HG03378 (cell line): Measurements from ENCODE around the gene DSG3.
"Not testable (repeated sequence)": the region's sequence is repeated elsewhere in the genome, so short reads cannot be mapped to it uniquely, and the experiment has no call there.

Source experiments
- ATAC-seq: cut with Tn5 transposase; IDR thresholded peaks from one replicate; pipeline ENCODE4 v1.9.1; 2021; ENCODE audit warnings: mild to moderate bottlenecking, moderate library complexity; ENCODE audit not compliant: unreplicated experiment

Gene DSG3

GRCh38 chr18:31489311-31489710 lies 41.8 kb downstream of the DSG3 start:
- ATAC-seq = no peak

GRCh38 chr18:31490387-31490786 lies 42.8 kb downstream of the DSG3 start:
- peak; percentile 88 for ATAC-seq

- ATAC-seq = no peak
These were observed 43.3 kb downstream of the DSG3 start for GRCh38 chr18:31490833-31491232.

DNA sequence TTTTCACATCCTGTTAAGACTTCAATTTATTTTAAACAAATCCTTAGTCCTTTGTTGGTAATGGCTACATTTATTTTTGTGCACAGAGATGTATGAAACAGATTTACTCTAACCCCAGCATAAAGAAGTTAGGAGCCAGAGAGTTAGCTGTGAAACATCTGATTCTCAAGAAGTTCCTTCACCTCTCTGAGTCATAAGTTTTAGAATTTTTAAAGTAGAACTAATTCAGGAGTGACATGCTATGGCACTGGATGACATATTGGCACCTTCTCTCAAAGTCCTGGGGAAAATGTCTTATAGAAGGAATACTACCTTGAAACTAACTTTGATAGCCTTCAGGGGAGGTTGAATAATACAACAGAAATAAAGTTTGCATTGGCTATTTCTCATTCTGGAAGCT lies 44.0 kb downstream of the DSG3 start:
- ATAC-seq = no peak

- no peak for ATAC-seq
These were observed 45.1 kb downstream of the DSG3 start for GRCh38 chr18:31492671-31493070.

DNA sequence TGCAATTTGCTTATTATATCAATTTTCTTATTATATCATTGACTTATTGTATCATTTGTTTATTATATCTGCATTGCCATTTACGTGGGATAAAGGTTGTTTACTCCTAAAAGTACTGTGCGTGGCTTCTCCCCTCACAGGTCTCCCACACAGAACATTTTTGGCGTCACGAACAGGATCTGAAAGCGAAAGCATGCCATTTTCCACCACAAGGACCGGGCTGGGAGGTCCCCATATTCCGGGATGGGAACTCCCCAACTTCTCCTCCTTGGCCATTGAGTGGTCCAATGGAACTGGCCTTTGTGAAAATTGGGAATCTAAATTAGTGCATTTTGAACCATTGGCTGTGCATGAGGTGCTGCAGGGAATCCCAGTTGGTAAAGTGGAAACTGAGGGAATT lies 45.6 kb downstream of the DSG3 start:
- ATAC-seq = no peak

DNA sequence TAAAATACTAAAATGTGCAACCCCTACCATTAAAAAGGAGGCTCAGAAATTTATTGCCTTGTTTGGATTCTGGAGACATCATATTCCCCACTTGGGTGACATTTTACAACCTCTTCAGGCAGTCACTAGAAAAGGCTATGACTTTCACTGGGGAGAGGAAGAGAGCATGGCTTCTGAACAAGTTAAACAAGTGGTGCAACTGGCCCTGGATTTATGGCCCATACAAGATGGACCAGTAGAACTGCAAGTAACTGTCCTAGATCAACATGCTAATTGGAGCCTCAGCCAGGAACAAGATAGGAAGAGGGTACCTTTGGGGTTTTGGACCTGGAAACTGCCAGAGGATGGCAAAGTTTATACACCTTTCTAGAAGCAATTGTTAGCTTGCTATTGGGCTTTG lies 46.4 kb downstream of the DSG3 start:
- no peak for ATAC-seq

- ATAC-seq = not testable (repeated sequence)
These were observed 47.2 kb downstream of the DSG3 start for GRCh38 chr18:31494705-31495244.

DNA sequence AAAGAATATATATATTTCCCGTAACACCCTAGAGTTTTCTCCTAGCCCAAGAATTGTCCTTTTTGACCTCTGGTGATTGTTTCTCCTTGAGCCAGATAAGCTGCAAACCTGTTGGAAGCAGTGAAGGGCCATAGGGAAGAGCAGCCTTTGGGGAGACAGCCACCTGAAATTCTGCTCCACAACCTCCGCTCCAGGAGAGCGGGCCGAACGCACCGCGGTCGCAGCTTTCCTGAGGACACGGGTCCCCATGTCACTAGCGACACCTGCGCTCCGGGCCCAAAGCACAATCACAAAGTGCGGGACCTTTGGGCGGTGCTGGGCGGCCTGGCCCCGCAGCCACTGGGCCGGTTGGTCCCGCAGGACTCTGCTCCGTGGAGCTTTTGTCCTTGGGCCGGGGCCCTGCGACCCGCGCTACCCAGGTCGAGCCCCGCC lies 49.9 kb downstream of the DSG3 start:
- no peak for ATAC-seq

DNA sequence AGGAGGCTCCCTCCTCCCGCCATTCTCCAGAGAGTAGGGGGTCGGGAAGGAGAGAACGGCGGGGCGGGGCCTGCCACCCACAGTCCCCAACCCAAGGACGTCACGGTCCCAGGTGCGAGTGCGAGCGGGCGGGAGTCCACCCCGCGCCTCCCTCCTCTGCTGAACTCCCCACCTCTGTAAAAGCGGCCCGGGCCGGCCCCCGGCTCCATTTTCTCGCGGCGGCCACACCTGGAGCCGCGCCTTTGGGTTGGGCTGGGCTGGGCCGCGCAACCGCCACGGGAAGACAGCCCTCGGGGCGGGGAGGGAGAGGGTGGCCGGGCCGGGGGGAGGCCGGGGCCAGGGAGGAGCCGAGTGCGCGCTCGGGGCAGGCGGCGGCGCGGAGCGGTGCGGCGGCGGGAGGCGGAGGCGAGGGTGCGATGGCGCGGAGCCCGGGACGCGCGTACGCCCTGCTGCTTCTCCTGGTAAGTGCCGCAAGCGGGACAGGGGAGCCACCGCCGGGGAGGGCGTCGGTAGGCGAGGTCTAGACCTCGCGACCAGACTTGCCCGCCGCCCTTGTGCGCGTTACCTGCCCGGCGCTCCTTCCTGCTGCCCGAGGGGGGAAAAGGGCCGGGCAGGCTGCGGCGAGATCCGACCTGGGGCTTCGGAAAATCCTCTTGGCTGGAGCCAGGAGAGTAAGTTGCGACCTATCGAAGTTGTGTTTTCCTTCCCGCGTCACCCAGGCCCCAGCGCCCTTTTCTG lies 50.5 kb downstream of the DSG3 start, which contains the start of gene DSG2:
TSS of gene DSG2 (plus strand) at position 342 of the 738 bp plus-strand sequence. CDS start at position 417, 75 bp downstream.
- ATAC-seq = peak; percentile 25

DNA sequence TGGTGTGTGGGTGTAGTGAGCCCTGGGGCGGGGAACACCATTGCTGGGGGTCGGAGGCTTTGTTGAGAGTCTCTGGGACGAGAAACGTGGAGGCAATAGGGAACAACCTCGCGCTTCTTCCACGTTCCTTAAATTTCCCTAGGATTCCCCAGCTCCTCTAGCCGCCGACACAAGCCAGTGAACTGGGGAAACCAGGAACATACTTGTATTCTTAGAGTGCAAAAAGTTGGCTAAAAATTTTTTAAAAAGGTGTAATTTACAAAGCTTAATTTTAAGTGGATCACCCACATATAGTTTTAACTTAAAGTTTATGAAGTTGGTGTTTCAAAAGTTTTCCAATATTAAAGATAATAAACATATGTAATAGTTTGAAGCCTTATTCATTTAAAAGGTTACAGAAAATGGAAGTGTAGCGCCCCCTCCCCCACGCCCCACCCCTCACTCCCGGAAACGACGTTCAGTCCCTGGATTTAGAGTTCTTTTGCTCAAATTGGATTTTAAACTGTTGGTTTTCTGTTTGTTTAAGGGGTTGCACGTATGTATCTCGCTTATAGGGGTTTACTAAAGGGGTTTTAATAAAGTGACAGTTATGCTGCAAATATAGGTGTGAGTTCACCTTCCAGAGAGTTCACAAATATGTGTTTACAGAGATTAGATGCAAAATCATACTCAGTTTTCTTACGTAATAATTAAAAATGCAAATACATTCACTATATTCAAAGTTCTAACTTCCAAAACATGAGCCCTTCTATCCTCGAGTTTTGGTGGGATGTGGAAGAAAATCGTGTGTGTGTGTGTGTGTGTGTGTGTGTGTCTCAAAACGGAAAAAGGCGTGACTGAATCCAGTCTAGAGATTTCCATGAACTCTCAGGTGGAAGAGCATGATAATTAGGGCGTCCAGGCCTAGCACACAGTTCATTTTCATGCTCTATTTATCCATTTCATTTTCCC lies 51.3 kb downstream of the DSG3 start:
- no peak for ATAC-seq

- peak; percentile 96 for ATAC-seq
These were observed 52.6 kb downstream of the DSG3 start for GRCh38 chr18:31500051-31500688.

DNA sequence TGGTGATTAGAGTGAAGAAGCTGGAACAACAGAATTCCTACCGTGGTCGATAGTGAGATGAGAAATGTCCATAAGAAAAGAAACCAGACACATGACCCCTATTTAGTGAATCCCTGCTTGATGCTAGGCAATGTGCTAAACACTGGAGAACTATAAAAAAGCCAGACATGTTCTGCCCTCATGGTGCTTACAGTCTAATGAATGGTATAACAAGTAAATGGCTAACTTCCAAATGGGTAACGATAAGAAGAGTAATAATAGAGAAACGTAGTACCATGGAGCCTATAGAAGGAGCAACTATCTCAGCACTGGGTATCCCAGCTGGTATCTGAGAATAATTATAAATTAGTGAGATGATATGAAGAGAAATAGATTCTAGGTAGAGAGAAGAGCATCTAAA lies 55.5 kb downstream of the DSG3 start:
- no peak for ATAC-seq

DNA sequence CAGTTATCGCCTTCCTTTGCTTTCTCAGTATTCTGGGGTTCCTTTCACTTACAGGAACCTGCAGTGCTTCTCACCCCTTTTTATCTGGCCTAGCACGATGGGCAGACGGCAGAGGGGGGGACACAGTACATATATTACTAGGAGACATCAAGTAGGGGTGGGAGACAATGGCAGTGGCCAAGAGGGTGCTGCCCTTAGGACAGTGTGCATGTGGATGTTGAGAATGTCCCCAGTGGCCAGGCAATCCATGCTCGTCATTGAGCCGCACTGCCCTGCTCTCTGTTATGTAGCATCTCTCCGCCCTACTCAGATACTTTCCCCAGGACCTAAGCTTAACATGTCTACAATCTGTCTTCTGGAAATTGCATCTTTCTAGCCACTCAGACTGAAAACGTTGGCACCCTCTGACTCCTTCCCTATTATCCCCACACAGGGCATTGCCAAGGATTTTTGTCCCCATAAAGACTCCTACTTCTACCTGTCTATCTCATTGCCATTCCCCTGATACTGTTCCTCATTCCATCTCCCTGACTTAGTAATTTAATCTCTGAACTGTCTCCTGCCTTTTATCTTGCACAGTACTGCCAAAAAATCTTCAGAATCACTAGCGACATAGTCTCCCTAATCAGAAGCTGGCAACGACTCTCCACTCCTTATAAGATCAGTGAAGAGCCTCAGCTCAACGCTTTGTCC lies 57.1 kb downstream of the DSG3 start:
- no peak for ATAC-seq

- ATAC-seq = no peak
These were observed 57.6 kb downstream of the DSG3 start for GRCh38 chr18:31505156-31505555.

GRCh38 chr18:31506024-31506742 lies 58.6 kb downstream of the DSG3 start:
- no peak for ATAC-seq

- ATAC-seq = not testable (repeated sequence)
These were observed 59.6 kb downstream of the DSG3 start for GRCh38 chr18:31507124-31507523.

- ATAC-seq = no peak
These were observed 61.2 kb downstream of the DSG3 start for GRCh38 chr18:31508781-31509180.

DNA sequence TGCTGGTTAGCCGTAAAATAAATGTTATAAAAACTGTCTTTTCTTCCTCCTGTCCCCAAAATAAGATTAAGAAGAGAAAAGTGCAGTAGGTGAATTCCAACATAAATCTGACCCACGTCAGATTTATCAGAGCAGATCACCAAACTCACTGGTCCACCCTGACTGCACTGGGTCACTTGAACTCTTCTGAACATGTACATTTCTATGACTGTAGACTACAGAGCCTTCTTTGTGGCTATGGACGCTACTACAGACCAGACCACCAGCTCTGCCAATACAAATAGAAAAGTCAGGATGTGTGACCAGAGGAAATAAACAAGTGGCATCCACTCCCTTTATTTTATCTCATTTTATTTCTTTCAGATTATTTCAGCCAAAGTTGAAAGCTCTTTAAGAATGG lies 62.0 kb downstream of the DSG3 start:
- ATAC-seq = no peak

- no peak for ATAC-seq
These were observed 62.8 kb downstream of the DSG3 start for GRCh38 chr18:31510319-31510718.
